Activated CD8-positive, alpha-beta memory T cell treated with anti-CD3 and anti-CD28 coated beads for 36 hours (primary cell): ENCODE measurements around the gene C1GALT1C1. TPM values are rescaled to one million over a fixed set of nuclear protein-coding genes. Genes with fewer than 3 reads are reported as not detected.
"Not testable (repeated sequence)": the region's sequence is repeated elsewhere in the genome, so short reads cannot be mapped to it uniquely, and the experiment has no call there.

Source experiments
- CTCF ChIA-PET: fragments of 350-600 bp; sonication (Branson Sonifier 250); formaldehyde crosslinking; loops from one replicate; lab custom pipeline; 2021; ENCODE audit warnings: antibody characterized with exemption; lab: Charles Lee
- POLR2A ChIA-PET: fragments of 350-600 bp; sonication (Branson Sonifier 250); formaldehyde crosslinking; loops from one replicate; lab custom pipeline; 2021; ENCODE audit warnings: antibody characterized with exemption; lab: Charles Lee
- total RNA-seq, 2 experiments: library from RNA; stranded (reverse); gene quantifications; one replicate each; pipeline ENCODE4 v1.2.3, GENCODE V29; 2021

C1GALT1C1 gene
- total RNA-seq, result 10 to 100 TPM; 20.2 to 20.6 TPM

DNA sequence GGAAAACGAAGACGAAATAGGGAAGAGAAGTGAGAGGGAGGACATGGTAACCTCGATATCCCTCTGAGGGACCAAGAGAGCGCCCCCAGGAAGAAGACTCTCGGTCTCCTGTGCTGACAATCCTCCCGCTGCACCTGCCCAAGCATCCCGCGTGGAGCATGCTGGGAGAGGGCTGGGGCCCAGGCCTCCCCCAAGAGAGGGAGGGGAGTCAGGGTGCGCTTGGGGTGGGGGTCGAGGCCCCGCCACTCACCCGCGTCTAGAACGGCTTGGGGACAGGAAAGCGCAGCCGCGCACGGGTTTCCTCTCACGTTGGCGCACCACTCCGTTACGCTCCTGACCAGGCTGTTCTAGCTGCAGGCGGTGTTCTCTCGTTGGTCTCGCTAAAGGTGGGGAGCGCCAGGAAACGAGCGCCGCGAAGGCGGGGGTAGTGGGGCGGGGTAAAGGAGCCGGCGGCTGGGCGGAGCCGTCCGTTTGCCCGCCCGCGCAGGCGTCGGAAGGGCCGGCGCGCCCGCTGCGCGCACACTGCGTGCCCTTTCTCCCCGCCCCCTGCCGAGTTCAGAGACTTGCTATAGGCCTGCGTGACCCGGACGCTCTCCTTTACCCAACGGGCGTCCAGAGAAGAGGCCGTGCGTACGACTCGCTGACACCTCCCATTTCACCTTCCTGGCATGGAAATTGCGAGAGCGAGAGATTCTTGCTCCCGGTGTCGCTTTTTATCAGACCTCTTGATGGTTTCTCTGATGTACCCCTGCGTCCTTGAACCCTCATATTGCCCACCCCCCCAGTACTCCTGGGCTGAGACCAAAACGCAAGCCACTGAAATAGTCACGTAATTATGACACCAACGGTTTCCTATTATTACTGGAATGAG lies at the start of gene C1GALT1C1:
Gene C1GALT1C1 (minus strand): TSS at position 388 of the 871 bp plus-strand sequence. CDS start 2,888 bp downstream, outside the sequence.
- CTCF ChIA-PET, result no interaction called here
- POLR2A ChIA-PET, result no interaction called here

GRCh38 chrX:120677004-120677652 lies 47.3 kb upstream of the C1GALT1C1 start:
- POLR2A ChIA-PET, result no interaction called here
- CTCF ChIA-PET, result no interaction called here

- ChIA-PET CTCF (no interaction called here), POLR2A (no interaction called here)
Measured at GRCh38 chrX:120672841-120673530, 43.1 kb upstream of the C1GALT1C1 start.

DNA sequence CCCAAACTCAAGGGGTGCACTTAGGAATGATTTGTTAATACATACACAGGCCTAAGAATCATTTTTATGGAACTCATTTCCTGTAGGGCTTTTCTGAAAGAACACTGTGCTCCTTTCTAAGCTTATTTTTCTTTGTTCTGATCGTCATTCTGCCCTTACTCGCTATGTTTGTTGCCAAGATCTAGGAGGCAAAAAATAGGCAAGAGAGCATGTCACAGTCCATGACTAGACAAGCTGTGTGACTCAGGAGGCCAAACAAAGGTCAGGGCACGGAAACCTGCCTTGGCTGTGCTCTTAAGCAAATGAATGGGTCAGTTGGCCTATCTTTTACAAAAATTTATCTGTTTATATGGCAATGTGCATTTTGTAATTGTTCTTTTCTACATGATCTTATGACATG lies 42.5 kb upstream of the C1GALT1C1 start:
- ChIA-PET CTCF (no interaction called here), POLR2A (no interaction called here)

GRCh38 chrX:120671963-120672362 lies 42.1 kb upstream of the C1GALT1C1 start:
- ChIA-PET POLR2A (no interaction called here), CTCF (no interaction called here)

DNA sequence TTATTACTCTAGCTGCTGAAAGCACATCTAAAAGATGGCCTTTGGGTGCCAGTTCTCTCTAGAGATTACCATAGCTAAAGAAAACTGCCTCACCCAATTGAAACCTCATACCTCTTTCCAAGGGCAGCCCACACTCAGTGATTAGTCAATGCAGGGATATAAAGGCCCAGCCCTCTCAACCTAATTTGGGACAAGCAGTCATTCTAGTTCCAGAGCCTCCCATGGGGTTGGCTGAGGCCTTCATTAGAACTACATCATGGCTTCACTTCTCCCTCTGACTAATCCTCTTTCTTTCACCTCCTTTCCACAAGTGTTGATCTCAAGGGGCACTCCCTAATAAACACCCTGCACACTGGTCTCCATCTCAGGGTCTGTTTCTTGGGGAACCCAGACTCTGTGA lies 38.5 kb upstream of the C1GALT1C1 start:
- ChIA-PET POLR2A (no interaction called here), CTCF (no interaction called here)

- POLR2A ChIA-PET, CTCF ChIA-PET: not testable (repeated sequence)
Measured at GRCh38 chrX:120664535-120664934, 34.7 kb upstream of the C1GALT1C1 start.

DNA sequence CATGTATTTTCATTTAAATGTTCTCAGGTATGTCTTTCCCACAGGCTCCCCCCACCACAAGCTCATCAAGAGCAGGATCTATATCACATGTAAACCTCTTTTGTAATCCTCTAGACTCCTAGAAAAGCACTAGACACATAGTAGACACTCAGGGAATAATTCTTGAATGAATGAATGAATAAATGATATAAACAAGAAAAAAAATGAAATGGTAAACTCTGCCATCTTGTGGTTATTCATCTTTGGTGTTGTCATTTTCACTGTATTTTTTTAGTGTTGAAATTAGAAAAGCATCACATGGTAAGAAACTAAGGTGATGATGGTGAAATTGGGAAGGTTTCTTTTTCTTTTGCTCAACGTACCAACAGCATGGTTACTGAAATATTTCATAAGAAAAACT lies 34.2 kb upstream of the C1GALT1C1 start:
- ChIA-PET CTCF (no interaction called here), POLR2A (no interaction called here)

DNA sequence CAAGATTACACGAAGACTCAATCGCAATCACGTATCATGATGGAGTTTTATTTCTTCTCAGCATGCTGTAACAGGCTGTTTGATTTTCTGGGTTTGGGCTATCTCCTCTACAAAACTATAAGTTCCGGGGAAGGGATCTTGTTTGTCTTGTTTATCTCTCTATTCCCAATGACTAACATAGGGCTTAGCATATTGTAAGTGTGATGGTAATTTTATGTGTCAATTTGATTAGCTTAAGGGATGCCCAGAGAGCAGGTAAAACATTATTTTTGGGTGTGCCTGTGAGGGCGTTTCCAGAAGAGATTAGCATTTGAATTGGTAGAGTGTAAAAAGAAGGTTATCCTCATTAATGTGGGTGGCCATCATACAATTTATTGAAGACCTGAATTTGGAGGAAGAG lies 32.8 kb upstream of the C1GALT1C1 start:
- ChIA-PET CTCF (no interaction called here), POLR2A (no interaction called here)

DNA sequence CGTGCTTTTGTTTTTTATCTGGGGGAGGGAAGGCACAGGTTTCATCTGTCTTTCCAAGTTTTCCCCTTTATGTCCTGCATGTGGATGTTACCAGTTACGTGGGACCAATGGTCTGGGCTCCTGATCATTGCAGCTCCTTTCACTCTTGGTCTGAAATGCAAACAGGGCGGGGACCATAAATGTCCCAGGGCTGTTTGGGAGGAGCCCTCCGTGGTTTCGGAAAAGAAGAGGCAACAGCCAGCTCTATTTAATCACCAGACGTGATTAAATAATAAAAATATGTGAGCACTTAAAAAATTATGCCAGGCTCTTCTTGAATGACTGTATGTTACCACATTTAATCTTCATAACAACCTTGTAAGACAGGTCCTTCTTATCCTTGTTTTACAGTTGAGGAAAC lies 30.8 kb upstream of the C1GALT1C1 start:
- POLR2A ChIA-PET, result no interaction called here
- CTCF ChIA-PET, result no interaction called here

- CTCF ChIA-PET, result no interaction called here
- POLR2A ChIA-PET, result no interaction called here
Measured at GRCh38 chrX:120653000-120653399, 23.1 kb upstream of the C1GALT1C1 start.

- POLR2A ChIA-PET, CTCF ChIA-PET: not testable (repeated sequence)
Measured at GRCh38 chrX:120652256-120652655, 22.4 kb upstream of the C1GALT1C1 start.

GRCh38 chrX:120647127-120647526 lies 17.3 kb upstream of the C1GALT1C1 start:
- ChIA-PET CTCF (no interaction called here), POLR2A (no interaction called here)

DNA sequence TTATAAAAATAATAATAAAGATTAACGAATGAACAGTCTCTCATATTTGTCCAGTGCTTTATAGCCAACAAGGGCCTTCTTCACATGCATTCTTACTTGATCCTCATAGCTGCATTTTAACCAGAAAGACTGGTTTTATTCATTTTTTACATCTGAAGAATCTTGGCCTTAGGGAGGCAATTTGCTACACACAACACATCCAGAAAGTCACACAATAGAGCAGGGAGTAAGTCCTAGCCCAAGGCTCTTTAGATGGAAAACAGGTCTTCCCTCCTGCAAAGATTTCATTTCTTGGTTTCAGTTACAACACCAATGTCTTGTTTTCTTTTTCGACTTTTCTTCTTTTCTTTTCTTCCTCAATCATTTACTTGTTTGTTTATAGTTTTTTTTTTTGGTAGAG lies 13.0 kb upstream of the C1GALT1C1 start:
- POLR2A ChIA-PET, result no interaction called here

GRCh38 chrX:120638619-120639018 lies 8.8 kb upstream of the C1GALT1C1 start:
- ChIA-PET CTCF (no interaction called here), POLR2A (no interaction called here)

More for the DNA sequence above, 13.0 kb upstream of the C1GALT1C1 start:
- CTCF ChIA-PET, result no interaction called here

DNA sequence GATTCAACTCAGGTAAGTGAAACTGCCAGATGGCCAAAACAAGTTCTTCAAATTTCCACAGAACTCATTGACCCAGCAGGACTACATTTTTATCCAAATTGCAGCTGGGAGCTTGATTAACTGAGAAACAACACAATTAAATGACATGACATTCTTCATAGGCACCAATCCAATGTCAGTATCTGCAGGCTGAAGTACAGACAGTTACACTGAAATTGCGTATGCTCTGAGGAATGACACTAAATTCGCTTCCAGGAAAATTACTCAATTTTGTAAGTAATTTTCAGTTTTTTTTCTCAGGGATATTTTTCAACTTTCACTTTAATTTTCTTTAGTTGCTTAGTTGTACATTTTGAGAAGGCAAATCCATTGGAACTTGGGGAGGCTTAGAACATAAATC lies 4.5 kb downstream of the C1GALT1C1 start:
- ChIA-PET POLR2A (no interaction called here), CTCF (no interaction called here)

GRCh38 chrX:120617996-120618630 lies 11.7 kb downstream of the C1GALT1C1 start:
- POLR2A ChIA-PET, result no interaction called here

DNA sequence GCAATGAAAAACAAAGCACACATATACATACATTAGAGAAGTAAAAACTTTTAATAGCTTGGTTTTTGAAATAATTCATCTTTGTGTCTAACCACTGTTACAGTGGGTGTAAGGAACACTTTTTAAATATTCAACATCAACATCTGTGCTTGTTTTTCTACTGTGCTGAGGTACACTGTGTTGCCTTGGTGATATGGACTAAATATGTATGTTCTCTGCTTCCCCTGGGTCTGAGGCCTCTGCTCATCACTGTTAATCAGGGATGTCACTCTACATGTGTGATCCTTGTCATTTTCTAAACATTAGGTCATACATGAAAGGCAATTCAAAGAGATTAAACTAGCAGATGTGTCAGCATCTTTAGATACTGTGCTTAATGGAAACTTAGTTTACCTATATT lies 15.0 kb downstream of the C1GALT1C1 start:
- ChIA-PET CTCF (no interaction called here), POLR2A (no interaction called here)

More at GRCh38 chrX:120617996-120618630, 11.7 kb downstream of the C1GALT1C1 start:
- CTCF ChIA-PET, result no interaction called here

- ChIA-PET CTCF (no interaction called here), POLR2A (no interaction called here)
Measured at GRCh38 chrX:120612086-120612485, 17.8 kb downstream of the C1GALT1C1 start.

DNA sequence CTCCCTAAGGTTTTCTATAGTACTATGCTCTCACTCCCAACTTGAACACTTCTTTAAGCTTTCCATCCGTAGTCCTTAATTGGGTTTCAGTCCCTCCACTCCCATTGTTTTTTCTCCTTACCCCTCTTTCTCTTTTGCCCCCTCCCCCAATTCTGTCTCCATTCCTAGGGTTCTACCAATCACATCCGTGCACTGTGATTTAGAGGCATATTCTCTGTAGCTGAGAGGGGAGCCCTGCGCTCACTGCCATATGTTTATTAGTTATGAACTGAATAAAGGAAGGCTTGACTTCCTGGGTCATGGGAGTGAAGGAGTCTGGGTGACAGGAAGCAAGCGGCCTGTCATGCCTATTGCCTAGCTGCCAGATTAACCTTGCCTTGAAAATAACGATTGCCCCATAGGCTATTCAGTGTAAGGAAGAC lies 25.5 kb downstream of the C1GALT1C1 start:
- CTCF ChIA-PET, result interaction anchor here (0.7 to 1.0 kb wide), 2 partner anchors 44 to 75 kb away, joined by 3 read pairs; partner anchors contain the start of gene CUL4B
- POLR2A ChIA-PET, result interaction anchor here (0.5 to 2.4 kb wide), 2 partner anchors 43 to 823 kb away, joined by 4 to 16 read pairs; partner anchors contain the start of gene CUL4B
